HepG2 (cell line): ENCODE results near the gene ZFYVE21. TPM values are rescaled to one million over a fixed set of nuclear protein-coding genes. Genes with fewer than 3 reads are reported as not detected.

ENCODE experiments used
- ATAC-seq: fragments of 200-7000 bp; cut with Tn5 transposase; 3 replicates; pipeline ENCODE4 v1.9.1; 2020; ENCODE audit warnings: mild to moderate bottlenecking, moderate library complexity
- BruUV-seq: library from RNA; stranded (reverse); fragments of 400-500 nt; replicated peaks from 2 replicates; lab custom pipeline; 2021; lab: Mats Ljungman, UMichigan
- CTCF ChIA-PET: fragments of 300-600 bp; formaldehyde crosslinking; extraction: SDS; loops from one replicate; lab custom pipeline; 2021; ENCODE audit warnings: low total read pairs, inconsistent platforms, low intra/inter-chr PET ratio; lab: Yijun Ruan, JAX
- POLR2A ChIA-PET: fragments of 350-600 bp; sonication (Branson Sonifier 250); formaldehyde crosslinking; loops from one replicate; lab custom pipeline; 2020; ENCODE audit warnings: antibody characterized with exemption, inconsistent platforms; lab: Yijun Ruan, JAX
- DNase-seq: peaks from one replicate; pipeline ENCODE4 v3.0.0-alpha.2; 2015; ENCODE audit warnings: low spot score
- FAIRE-seq: peaks from 3 replicates; lab custom pipeline; 2011; peaks lifted over from hg19 to GRCh38; lab: Jason Lieb, UNC
- H2AFZ ChIP-seq: one replicate; pipeline ENCODE4 v1.6.1; 2011; ENCODE audit warnings: low read length, inconsistent platforms
- H3K27ac ChIP-seq: fragments of 300-600 bp; 3 replicates; pipeline ENCODE4 v1.8.0; 2011; ENCODE audit warnings: mixed run types, mild to moderate bottlenecking, mixed read lengths, low read length, inconsistent platforms; ENCODE audit not compliant: insufficient read depth; ENCODE audit errors: extremely low read length
- H3K27me3 ChIP-seq, 2 experiments: fragments of 200-600 bp in 1 of 2; 2 replicates in 1 of 2; 3 replicates in 1 of 2; pipeline versions ENCODE4 v1.6.0 to v1.8.0; 2011; ENCODE audit warnings: low read length in 2 of 2, mild to moderate bottlenecking in 2 of 2, moderate library complexity in 2 of 2, inconsistent platforms in 1 of 2; ENCODE audit not compliant: insufficient read depth in 2 of 2, control insufficient read depth in 1 of 2
- H3K36me3 ChIP-seq, 2 experiments: fragments of 200-600 bp in 1 of 2; replicated peaks in 1 of 2; 2 replicates in 1 of 2; 3 replicates in 1 of 2; pipeline versions ENCODE4 v1.5.1 to v1.8.0; 2011; ENCODE audit warnings: low read length in 2 of 2, inconsistent platforms in 1 of 2; ENCODE audit not compliant: insufficient read depth in 2 of 2, control insufficient read depth in 1 of 2
- H3K4me1 ChIP-seq: 2 replicates; pipeline ENCODE4 v1.5.1; 2012; ENCODE audit warnings: low read length, inconsistent platforms; ENCODE audit not compliant: insufficient read depth
- H3K4me2 ChIP-seq: 2 replicates; pipeline ENCODE4 v1.6.0; 2011; ENCODE audit warnings: low read depth, low read length, inconsistent platforms
- H3K4me3 ChIP-seq, 3 experiments: fragments of 200-600 bp in 1 of 3; sonication (generic), shearing (Covaris generic) in 1 of 3; replicated peaks in 1 of 3; 2 replicates each; pipeline ENCODE4 v1.5.1; 2011 to 2016; ENCODE audit warnings: low read length in 3 of 3, inconsistent platforms in 2 of 3, low read depth in 2 of 3, mild to moderate bottlenecking in 2 of 3, control low read depth in 1 of 3, mixed read lengths in 1 of 3; ENCODE audit not compliant: insufficient read depth in 1 of 3
- H3K79me2 ChIP-seq: one replicate; pipeline ENCODE4 v1.6.1; 2011; ENCODE audit warnings: low read length, inconsistent platforms; ENCODE audit not compliant: insufficient read depth
- H3K9ac ChIP-seq: 2 replicates; pipeline ENCODE4 v1.6.0; 2011; ENCODE audit warnings: mild to moderate bottlenecking, low read depth, low read length, inconsistent platforms; ENCODE audit not compliant: insufficient read depth
- H3K9me3 ChIP-seq: 2 replicates; pipeline ENCODE4 v1.5.1; 2012; ENCODE audit warnings: mild to moderate bottlenecking, low read length
- H4K20me1 ChIP-seq: 2 replicates; pipeline ENCODE4 v1.6.0; 2011; ENCODE audit warnings: inconsistent platforms, mild to moderate bottlenecking, low read length, moderate library complexity; ENCODE audit not compliant: insufficient read depth
- ATF7-NPFF ChIP-seq: sonication (generic); formaldehyde crosslinking; IDR thresholded peaks from 2 replicates; pipeline ENCODE4 v1.8.1; 2023; ENCODE audit warnings: mild to moderate bottlenecking, low read depth, missing genetic modification reagents, moderate library complexity
- HDAC2 ChIP-seq: sonication (generic); formaldehyde crosslinking; IDR thresholded peaks from 2 replicates; pipeline ENCODE4 v1.4.0; 2020; ENCODE audit warnings: missing genetic modification reagents
- HNF4A ChIP-seq: sonication (generic); formaldehyde crosslinking; IDR thresholded peaks from 2 replicates; pipeline ENCODE4 v1.4.0; 2020; ENCODE audit warnings: missing genetic modification reagents
- LRRFIP1 ChIP-seq: sonication (generic); formaldehyde crosslinking; conservative IDR thresholded peaks from 2 replicates; pipeline ENCODE4 v1.4.0; 2020; ENCODE audit warnings: missing genetic modification reagents
- MIER2 ChIP-seq: IDR thresholded peaks from 2 replicates; pipeline ENCODE4 v1.6.1; 2016; ENCODE audit warnings: missing biosample characterization, missing genetic modification reagents
- NR2F1 ChIP-seq, 2 experiments: fragments of 450-650 bp in 1 of 2; formaldehyde crosslinking in 1 of 2; IDR thresholded peaks; 2 replicates each; pipeline versions ENCODE4 v1.5.0 to v1.6.1; 2016 to 2020; ENCODE audit warnings: mild to moderate bottlenecking in 1 of 2, missing compliant biosample characterization in 1 of 2, missing genetic modification reagents in 1 of 2, moderate library complexity in 1 of 2
- TCF7L2 ChIP-seq: IDR thresholded peaks from 2 replicates; pipeline ENCODE4 v1.6.1; 2011; ENCODE audit warnings: mild to moderate bottlenecking, low read depth, low read length, moderate library complexity
- TEAD2 ChIP-seq: sonication (generic); formaldehyde crosslinking; IDR thresholded peaks from 2 replicates; pipeline ENCODE4 v1.9.0; 2021; ENCODE audit warnings: missing genetic modification reagents
- ZNF431 ChIP-seq: sonication (generic); formaldehyde crosslinking; IDR thresholded peaks from 2 replicates; pipeline ENCODE4 v1.9.0; 2022; ENCODE audit warnings: missing genetic modification reagents, low read depth, mild to moderate bottlenecking, borderline replicate concordance
- WGBS: methylation state at CpG from one replicate; pipeline ENCODE4 v1.1.6; 2017; ENCODE audit warnings: low lambda C conversion rate; 5-methylcytosine and 5-hydroxymethylcytosine counted together
- in situ Hi-C: cut with HindIII; loops from 2 replicates; pipeline ENCODE4 v1.10.0; 2017; ENCODE audit warnings: low pct_unique_long_range_greater_than_20kb; ENCODE audit not compliant: extremely low pct_ligation_motif_present
- intact Hi-C: fragments of 100-400 bp; cut with micrococcal nuclease; formaldehyde crosslinking; loops from one replicate; pipeline ENCODE4 v1.10.0; 2022; ENCODE audit not compliant: unreplicated experiment
- polyA plus RNA-seq, 8 experiments: library from polyadenylated mRNA; depleted of rRNA in 3 of 8; stranded (reverse) in 7 of 8; unstranded in 1 of 8; fragments of >200 nt; fragmentation: Illumina TruSeq in 4 of 8; extraction: Trizol in 4 of 8; gene quantifications; 2 replicates each; pipeline versions ENCODE4 v1.2.1 to v1.2.3, GENCODE V29; 2011 to 2016; ENCODE audit warnings: low read depth in 4 of 8, missing spikeins in 1 of 8, mixed read lengths in 1 of 8; ENCODE audit not compliant: insufficient read depth in 1 of 8
- total RNA-seq, 5 experiments: library from RNA; depleted of rRNA; stranded (reverse); fragments of >200 nt; fragmentation: Illumina TruSeq; extraction: Trizol; gene quantifications; 2 replicates each; pipeline ENCODE4 v1.2.3, GENCODE V29; 2016; ENCODE audit warnings: low read depth in 1 of 5
- TF ChIP-seq, protein P1 (sequence below): sonication (generic); formaldehyde crosslinking; IDR thresholded peaks from 2 replicates; pipeline ENCODE4 v1.4.0; 2020; ENCODE audit warnings: missing genetic modification reagents, low read depth, mild to moderate bottlenecking, borderline replicate concordance
- TF ChIP-seq, protein P2 (sequence below): IDR thresholded peaks from 2 replicates; pipeline ENCODE4 v1.6.1; 2016; ENCODE audit warnings: low read depth
- TF ChIP-seq, protein P3 (sequence below): sonication (generic); formaldehyde crosslinking; IDR thresholded peaks from 2 replicates; pipeline ENCODE4 v1.8.1; 2023; ENCODE audit warnings: mild to moderate bottlenecking, missing genetic modification reagents, borderline replicate concordance
- TF ChIP-seq, protein P4 (sequence below): sonication (generic); formaldehyde crosslinking; IDR thresholded peaks from 2 replicates; pipeline ENCODE4 v1.8.1; 2022; ENCODE audit warnings: low read depth, mild to moderate bottlenecking, missing genetic modification reagents
- TF ChIP-seq, protein P5 (sequence below): sonication (generic); formaldehyde crosslinking; IDR thresholded peaks from 2 replicates; pipeline ENCODE4 v1.4.0; 2020; ENCODE audit warnings: missing genetic modification reagents

Gene ZFYVE21
- total and polyA plus RNA-seq, 2 of the 13 experiments (the other 11 are each of a cell fraction or from before 2014, with no cell fraction given), result 34.3 to 34.4 TPM

DNA sequence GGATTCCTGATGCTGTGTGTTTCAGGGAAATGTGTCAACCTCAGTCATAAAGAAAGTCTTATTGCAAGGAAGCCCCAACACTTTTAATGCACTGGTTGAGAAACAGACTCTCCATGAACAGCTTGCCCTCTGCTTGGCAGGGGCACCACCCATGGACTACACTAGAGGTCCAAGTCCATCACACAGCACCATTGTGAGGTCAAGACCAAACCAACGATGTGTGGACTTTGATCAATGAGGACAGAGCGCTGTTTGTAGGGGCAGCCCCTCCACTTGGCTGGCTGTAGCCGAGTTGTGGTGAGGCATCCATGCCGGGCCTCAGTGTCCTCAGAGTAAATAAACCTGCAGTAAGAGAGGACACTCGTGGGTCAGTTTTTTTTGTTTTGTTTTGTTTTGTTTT is 29.8 kb downstream of the ZFYVE21 start:
- Histone ChIP-seq H3K27ac (no peak overlapping the region), H3K36me3 (peaks cover 9 to 40% of the 10 kb centered on the region in 2 experiments; a peak in 4 of 5 replicates)
- ATAC-seq, result peak; percentile 73
- TF ChIP-seq, protein P1, sequence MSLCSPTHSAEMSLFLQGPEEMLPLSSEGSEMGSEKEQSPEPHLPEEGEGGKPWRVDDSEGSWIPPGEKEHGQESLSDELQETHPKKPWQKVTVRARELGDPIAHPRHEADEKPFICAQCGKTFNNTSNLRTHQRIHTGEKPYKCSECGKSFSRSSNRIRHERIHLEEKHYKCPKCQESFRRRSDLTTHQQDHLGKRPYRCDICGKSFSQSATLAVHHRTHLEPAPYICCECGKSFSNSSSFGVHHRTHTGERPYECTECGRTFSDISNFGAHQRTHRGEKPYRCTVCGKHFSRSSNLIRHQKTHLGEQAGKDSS (CRISPR knock-in tag), result no peak
- TF ChIP-seq HDAC2 (CRISPR knock-in tag) (no peak), TEAD2 (CRISPR knock-in tag) (no peak), MIER2 (CRISPR knock-in tag) (no peak), HNF4A (CRISPR knock-in tag) (peak; percentile 90), ATF7-NPFF (CRISPR knock-in tag) (no peak), LRRFIP1 (CRISPR knock-in tag) (no peak), NR2F1 (CRISPR knock-in tag; IDR thresholded peaks at IDR 0.05) (0 out of 4 replicates have a peak, but pooled peaks of 1 of the 2 experiments have one; percentile 35), TCF7L2 (no peak), ZNF431 (no peak)
- TF ChIP-seq, protein P2, sequence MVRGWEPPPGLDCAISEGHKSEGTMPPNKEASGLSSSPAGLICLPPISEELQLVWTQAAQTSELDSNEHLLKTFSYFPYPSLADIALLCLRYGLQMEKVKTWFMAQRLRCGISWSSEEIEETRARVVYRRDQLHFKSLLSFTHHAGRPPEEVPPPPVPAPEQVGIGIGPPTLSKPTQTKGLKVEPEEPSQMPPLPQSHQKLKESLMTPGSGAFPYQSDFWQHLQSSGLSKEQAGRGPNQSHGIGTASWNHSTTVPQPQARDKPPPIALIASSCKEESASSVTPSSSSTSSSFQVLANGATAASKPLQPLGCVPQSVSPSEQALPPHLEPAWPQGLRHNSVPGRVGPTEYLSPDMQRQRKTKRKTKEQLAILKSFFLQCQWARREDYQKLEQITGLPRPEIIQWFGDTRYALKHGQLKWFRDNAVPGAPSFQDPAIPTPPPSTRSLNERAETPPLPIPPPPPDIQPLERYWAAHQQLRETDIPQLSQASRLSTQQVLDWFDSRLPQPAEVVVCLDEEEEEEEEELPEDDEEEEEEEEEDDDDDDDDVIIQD (CRISPR knock-in tag), result peak; percentile 53; the same call in 1 of the 2 replicates
- TF ChIP-seq, protein P3, sequence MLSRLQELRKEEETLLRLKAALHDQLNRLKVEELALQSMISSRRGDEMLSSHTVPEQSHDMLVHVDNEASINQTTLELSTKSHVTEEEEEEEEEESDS (CRISPR knock-in tag), result no peak
- TF ChIP-seq, protein P4, sequence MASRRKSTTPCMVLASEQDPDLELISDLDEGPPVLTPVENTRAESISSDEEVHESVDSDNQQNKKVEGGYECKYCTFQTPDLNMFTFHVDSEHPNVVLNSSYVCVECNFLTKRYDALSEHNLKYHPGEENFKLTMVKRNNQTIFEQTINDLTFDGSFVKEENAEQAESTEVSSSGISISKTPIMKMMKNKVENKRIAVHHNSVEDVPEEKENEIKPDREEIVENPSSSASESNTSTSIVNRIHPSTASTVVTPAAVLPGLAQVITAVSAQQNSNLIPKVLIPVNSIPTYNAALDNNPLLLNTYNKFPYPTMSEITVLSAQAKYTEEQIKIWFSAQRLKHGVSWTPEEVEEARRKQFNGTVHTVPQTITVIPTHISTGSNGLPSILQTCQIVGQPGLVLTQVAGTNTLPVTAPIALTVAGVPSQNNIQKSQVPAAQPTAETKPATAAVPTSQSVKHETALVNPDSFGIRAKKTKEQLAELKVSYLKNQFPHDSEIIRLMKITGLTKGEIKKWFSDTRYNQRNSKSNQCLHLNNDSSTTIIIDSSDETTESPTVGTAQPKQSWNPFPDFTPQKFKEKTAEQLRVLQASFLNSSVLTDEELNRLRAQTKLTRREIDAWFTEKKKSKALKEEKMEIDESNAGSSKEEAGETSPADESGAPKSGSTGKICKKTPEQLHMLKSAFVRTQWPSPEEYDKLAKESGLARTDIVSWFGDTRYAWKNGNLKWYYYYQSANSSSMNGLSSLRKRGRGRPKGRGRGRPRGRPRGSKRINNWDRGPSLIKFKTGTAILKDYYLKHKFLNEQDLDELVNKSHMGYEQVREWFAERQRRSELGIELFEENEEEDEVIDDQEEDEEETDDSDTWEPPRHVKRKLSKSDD (CRISPR knock-in tag), result 0 out of 2 replicates have a peak, but pooled peaks have one; percentile 27
- TF ChIP-seq, protein P5, sequence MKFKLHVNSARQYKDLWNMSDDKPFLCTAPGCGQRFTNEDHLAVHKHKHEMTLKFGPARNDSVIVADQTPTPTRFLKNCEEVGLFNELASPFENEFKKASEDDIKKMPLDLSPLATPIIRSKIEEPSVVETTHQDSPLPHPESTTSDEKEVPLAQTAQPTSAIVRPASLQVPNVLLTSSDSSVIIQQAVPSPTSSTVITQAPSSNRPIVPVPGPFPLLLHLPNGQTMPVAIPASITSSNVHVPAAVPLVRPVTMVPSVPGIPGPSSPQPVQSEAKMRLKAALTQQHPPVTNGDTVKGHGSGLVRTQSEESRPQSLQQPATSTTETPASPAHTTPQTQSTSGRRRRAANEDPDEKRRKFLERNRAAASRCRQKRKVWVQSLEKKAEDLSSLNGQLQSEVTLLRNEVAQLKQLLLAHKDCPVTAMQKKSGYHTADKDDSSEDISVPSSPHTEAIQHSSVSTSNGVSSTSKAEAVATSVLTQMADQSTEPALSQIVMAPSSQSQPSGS (CRISPR knock-in tag), result no peak

More for the DNA sequence above, 29.8 kb downstream of the ZFYVE21 start:
- no peak overlapping the region for H2AFZ ChIP-seq
- H3K9ac ChIP-seq, result no peak overlapping the region
- ChIA-PET CTCF (no interaction called here), POLR2A (no interaction called here)
- no peaks in the 10 kb centered on the region for H3K79me2 ChIP-seq
- FAIRE-seq (peak; percentile 61), DNase-seq (peak; percentile 61)
- no TSS peak for BruUV-seq
- H3K9me3 ChIP-seq, result no peaks in the 10 kb centered on the region
- no peak overlapping the region for H3K4me2 ChIP-seq
- in situ Hi-C loops (no loop called here), intact Hi-C loops (no loop called here)
- no peaks in the 10 kb centered on the region for H4K20me1 ChIP-seq
- H3K4me1 ChIP-seq, result peaks cover 16% of the 10 kb centered on the region
- 31% methylated on average over 5 of the region's 5 CpGs for WGBS
- H3K4me3 ChIP-seq, result no peak overlapping the region
- no peaks in the 10 kb centered on the region for H3K27me3 ChIP-seq
